Endothelial cell (in vitro differentiated cells): Measurements from ENCODE around the gene FAM107B. TPM values are rescaled to one million over a fixed set of nuclear protein-coding genes. Genes with fewer than 3 reads are reported as not detected.

ENCODE experiments used
- DNase-seq: peaks from one replicate; pipeline ENCODE4 v3.0.0; 2021; ENCODE audit warnings: low spot score
- H3K27ac Mint-ChIP-seq: one replicate; pipeline ENCODE4 v1.8.0; 2021; ENCODE audit warnings: mixed read lengths, inconsistent platforms; ENCODE audit not compliant: unreplicated experiment
- H3K27me3 Mint-ChIP-seq: one replicate; pipeline ENCODE4 v1.8.0; 2021; ENCODE audit warnings: mild to moderate bottlenecking, moderate library complexity, mixed read lengths, inconsistent platforms; ENCODE audit not compliant: unreplicated experiment
- H3K36me3 Mint-ChIP-seq: one replicate; pipeline ENCODE4 v1.8.0; 2021; ENCODE audit warnings: mild to moderate bottlenecking, low read depth, mixed read lengths, inconsistent platforms; ENCODE audit not compliant: unreplicated experiment
- H3K4me1 Mint-ChIP-seq: one replicate; pipeline ENCODE4 v1.8.0; 2021; ENCODE audit warnings: mild to moderate bottlenecking, mixed read lengths, inconsistent platforms; ENCODE audit not compliant: unreplicated experiment
- H3K4me3 Mint-ChIP-seq: one replicate; pipeline ENCODE4 v1.8.0; 2021; ENCODE audit warnings: mild to moderate bottlenecking, mixed read lengths, inconsistent platforms; ENCODE audit not compliant: unreplicated experiment
- H3K9me3 Mint-ChIP-seq: one replicate; pipeline ENCODE4 v1.8.0; 2021; ENCODE audit warnings: mixed read lengths, inconsistent platforms; ENCODE audit not compliant: unreplicated experiment
- total RNA-seq: library from RNA; stranded (reverse); fragmentation: NEBNext Ultra II Directional; extraction: Animal tissue kit (Norgen Biotek cat#: 25700); gene quantifications from one replicate; pipeline ENCODE4 v1.2.1, GENCODE V29; 2021; ENCODE audit not compliant: unreplicated experiment
- TF ChIP-seq, protein P1 (sequence below): fragments of 200-600 bp; sonication (generic); IDR thresholded peaks from one replicate; pipeline ENCODE4 v1.5.0; 2021; ENCODE audit warnings: antibody characterized with exemption; ENCODE audit not compliant: unreplicated experiment

FAM107B gene
- total RNA-seq, 1 donor from 2014 or later, result 462 TPM

DNA sequence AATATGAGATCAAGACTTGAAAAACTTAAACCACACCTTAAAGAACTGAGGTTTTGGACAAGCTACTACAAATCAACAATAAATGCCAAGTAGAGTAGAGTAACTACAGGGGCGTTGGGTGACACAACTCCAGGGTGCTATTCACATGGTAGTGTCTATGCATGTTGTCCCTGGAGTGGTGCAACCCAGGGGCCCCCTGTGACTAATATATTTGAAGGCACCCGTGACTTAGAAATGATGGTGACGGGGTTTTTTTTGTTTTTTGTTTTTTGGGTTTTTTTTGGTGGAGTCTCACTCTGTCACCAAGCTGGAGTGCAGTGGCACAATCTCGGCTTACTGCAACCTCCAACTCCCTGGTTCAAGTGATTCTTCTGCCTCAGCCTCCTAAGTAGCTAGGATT, 106.9 kb downstream of the FAM107B start:
- peaks cover 15% of the 10 kb centered on the region for H3K4me1 Mint-ChIP-seq
- TF ChIP-seq, protein P1, sequence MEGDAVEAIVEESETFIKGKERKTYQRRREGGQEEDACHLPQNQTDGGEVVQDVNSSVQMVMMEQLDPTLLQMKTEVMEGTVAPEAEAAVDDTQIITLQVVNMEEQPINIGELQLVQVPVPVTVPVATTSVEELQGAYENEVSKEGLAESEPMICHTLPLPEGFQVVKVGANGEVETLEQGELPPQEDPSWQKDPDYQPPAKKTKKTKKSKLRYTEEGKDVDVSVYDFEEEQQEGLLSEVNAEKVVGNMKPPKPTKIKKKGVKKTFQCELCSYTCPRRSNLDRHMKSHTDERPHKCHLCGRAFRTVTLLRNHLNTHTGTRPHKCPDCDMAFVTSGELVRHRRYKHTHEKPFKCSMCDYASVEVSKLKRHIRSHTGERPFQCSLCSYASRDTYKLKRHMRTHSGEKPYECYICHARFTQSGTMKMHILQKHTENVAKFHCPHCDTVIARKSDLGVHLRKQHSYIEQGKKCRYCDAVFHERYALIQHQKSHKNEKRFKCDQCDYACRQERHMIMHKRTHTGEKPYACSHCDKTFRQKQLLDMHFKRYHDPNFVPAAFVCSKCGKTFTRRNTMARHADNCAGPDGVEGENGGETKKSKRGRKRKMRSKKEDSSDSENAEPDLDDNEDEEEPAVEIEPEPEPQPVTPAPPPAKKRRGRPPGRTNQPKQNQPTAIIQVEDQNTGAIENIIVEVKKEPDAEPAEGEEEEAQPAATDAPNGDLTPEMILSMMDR, result no peak
- no peak for DNase-seq
- no peaks in the 10 kb centered on the region for H3K36me3 Mint-ChIP-seq
- peaks cover 1% of the 10 kb centered on the region for H3K27me3 Mint-ChIP-seq
- no peak overlapping the region for H3K4me3 Mint-ChIP-seq
- no peaks in the 10 kb centered on the region for H3K9me3 Mint-ChIP-seq
- no peak overlapping the region for H3K27ac Mint-ChIP-seq

DNA sequence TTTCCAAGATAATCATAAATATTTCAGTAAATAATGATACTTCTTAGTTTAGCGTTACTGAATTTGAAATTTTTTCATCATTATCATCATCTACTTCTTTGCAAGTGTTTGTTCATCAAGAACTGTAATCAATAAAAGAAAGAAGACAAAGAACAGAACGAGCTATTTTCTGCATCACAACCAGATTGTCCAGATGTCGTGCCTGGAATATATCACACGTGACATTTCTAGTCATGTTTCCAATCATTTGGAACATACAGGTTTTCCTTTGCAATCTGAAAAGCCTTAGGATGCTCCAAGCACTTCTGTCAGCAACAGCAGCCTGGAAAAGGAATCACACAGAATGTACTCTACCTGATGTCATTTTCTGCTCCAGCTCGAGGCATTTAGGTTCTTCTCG, 107.4 kb downstream of the FAM107B start:
- no peaks in the 10 kb centered on the region for H3K36me3 Mint-ChIP-seq
- no peak for DNase-seq
- H3K4me3 Mint-ChIP-seq, result no peak overlapping the region
- H3K9me3 Mint-ChIP-seq, result no peaks in the 10 kb centered on the region
- peaks cover 1% of the 10 kb centered on the region for H3K27me3 Mint-ChIP-seq
- peaks cover 15% of the 10 kb centered on the region for H3K4me1 Mint-ChIP-seq
- no peak overlapping the region for H3K27ac Mint-ChIP-seq
- TF ChIP-seq, protein P1, result no peak

GRCh38 chr10:14665865-14666857, 108.5 kb downstream of the FAM107B start:
- H3K36me3 Mint-ChIP-seq, result no peaks in the 10 kb centered on the region
- TF ChIP-seq, protein P1, result no peak

DNA sequence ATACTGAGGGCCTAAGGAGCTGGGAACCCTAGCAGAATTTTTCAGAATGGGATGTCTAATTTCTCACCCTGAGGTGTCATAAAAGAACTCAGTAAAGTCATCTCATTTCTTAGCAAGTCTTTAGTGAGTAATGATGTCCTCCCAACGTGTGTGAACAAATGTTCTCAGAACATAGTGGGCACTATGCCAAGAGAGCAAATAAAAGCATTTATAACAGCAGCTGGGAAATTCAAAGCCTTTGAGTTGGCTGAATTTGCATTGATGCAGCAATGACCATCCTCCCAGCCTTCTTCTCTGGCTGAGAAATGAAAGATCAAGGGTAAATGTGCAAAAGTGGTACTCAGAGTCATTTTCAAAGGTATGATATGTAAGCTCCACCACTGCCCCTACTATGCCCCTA, 109.4 kb downstream of the FAM107B start:
- Mint-ChIP-seq H3K27me3 (peaks cover 1% of the 10 kb centered on the region), H3K36me3 (no peaks in the 10 kb centered on the region), H3K4me1 (peaks cover 15% of the 10 kb centered on the region), H3K27ac (no peak overlapping the region), H3K4me3 (no peak overlapping the region), H3K9me3 (no peaks in the 10 kb centered on the region)
- DNase-seq, result no peak
- TF ChIP-seq, protein P1, result no peak

More at GRCh38 chr10:14665865-14666857, 108.5 kb downstream of the FAM107B start:
- H3K4me1 Mint-ChIP-seq, result peaks cover 15% of the 10 kb centered on the region
- no peak overlapping the region for H3K4me3 Mint-ChIP-seq
- no peaks in the 10 kb centered on the region for H3K9me3 Mint-ChIP-seq
- H3K27me3 Mint-ChIP-seq, result peaks cover 1% of the 10 kb centered on the region
- DNase-seq, result no peak
- no peak overlapping the region for H3K27ac Mint-ChIP-seq

GRCh38 chr10:14664345-14664744, 110.4 kb downstream of the FAM107B start:
- no peak overlapping the region for H3K27ac Mint-ChIP-seq
- peaks cover 12% of the 10 kb centered on the region for H3K4me1 Mint-ChIP-seq
- peaks cover 1% of the 10 kb centered on the region for H3K27me3 Mint-ChIP-seq
- DNase-seq, result no peak
- TF ChIP-seq, protein P1, result no peak
- no peak overlapping the region for H3K4me3 Mint-ChIP-seq
- H3K9me3 Mint-ChIP-seq, result no peaks in the 10 kb centered on the region
- no peaks in the 10 kb centered on the region for H3K36me3 Mint-ChIP-seq
